HG03354 (cell line): ENCODE measurements around the gene KIF3C.

ENCODE experiments used
- ATAC-seq: cut with Tn5 transposase; IDR thresholded peaks from one replicate; pipeline ENCODE4 v1.9.1; 2021; ENCODE audit warnings: mild to moderate bottlenecking; ENCODE audit not compliant: unreplicated experiment, poor library complexity, severe bottlenecking

The KIF3C gene

DNA sequence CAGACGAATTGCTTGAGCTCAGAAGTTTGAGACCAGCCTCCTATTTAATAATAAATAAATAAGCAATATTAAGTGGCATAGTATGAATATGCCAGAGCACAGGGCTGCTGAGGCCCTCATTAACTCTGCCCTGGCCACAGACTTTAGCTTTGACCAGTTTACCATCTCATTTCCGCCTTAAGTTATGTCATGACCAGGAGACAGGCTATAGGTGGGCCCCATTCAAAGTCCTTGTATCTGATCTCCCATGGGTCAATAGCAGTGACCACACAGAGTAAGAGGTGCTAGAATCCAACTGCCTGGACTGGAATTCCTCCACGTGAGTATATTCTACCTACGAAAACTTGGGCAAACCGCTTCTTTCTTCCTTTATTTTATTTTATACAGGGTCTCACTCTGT, 90.6 kb downstream of the KIF3C start:
- no peak for ATAC-seq

DNA sequence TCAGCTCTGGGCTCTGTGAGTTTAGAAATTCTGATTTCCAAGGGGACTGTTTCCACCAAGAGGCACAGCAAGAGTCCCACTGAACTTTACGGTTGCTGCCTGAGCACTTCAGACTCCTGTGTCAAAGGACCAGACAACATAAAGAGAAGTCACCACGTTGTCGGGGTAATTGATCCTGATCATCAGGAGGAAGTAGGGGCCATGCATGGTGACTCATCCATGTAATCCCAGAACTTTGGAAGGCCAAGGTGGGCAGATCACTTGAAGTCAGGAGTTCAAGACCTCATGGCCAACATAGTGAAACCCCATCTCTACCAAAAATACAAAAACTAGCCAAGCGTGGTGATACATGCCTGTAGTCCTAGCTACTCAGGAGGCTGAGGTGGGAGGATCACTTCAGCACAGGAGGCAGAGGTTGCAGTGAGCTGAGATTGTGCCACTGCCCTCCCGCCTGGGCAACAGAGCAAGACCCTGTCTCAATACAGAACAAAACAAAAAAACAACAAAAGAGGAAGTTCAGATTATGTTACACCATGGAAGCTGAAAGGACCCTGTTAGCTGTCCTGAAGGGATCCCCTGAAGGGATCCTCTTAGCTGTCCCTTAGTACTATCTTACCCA, 94.6 kb downstream of the KIF3C start:
- no peak for ATAC-seq

DNA sequence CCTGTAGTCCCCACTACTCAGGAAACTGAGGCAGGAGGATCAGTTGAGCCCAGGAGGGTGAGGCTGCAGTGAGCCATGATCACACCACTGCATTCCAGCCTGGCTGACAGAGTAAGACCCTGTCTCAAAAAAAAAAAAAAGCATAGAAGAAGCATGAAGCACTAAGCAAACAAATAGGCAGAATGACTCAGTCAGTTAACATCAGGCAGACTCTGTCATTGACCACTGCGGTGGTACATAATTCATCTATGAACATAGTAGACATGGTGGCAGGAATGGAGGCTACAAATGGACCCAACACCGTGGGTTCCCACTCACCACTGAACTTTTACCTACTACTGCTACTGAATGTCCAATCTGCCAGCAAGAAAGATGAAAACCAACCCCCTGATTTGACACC, 96.4 kb downstream of the KIF3C start:
- ATAC-seq = no peak

DNA sequence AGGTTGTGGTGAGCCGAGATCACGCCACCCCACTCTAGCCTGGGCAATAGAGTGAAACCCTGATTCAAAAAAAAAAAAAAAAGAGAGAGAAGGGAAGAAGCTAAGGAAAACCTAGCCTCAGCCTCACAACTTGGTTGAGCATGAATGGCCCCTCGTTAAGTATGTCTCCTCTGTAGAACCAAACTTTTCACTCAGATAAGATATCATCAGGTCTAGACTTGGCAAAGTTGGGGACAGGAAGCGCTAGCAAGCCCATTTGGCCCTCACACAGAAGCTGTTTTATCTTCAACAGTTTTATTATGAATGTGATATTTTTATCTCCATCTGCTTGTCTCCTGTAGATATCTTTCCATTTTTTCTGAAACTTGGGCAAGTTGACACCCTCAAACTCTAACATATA, 100.5 kb downstream of the KIF3C start:
- no peak for ATAC-seq

DNA sequence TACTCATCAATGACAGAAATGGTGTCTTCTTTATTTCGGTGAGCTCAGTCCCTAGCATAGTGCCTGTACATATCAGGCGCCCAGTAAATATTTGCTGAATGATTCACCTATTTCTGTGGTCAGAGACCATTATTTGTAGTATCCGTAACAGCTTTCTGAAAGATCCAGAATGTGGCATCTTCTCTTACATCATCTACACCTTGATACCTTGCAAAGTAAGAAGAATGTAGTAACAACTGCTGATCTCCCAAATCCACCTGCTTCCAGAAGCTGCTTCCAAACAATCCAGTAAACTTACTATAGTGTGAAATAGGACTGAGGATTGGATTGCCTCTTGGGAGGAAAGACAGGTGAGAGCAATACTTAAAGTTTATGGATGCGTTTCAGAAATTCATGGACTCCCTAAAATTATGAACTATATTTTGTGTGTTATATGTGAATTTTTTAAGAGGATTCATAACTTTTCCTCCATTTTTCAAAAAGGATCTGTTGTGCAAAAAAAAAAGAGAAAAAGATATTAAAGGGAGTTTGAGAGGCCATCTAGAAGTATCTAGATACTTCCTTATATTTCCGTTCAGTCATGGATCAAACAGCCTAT, 103.1 kb downstream of the KIF3C start:
- no peak for ATAC-seq

DNA sequence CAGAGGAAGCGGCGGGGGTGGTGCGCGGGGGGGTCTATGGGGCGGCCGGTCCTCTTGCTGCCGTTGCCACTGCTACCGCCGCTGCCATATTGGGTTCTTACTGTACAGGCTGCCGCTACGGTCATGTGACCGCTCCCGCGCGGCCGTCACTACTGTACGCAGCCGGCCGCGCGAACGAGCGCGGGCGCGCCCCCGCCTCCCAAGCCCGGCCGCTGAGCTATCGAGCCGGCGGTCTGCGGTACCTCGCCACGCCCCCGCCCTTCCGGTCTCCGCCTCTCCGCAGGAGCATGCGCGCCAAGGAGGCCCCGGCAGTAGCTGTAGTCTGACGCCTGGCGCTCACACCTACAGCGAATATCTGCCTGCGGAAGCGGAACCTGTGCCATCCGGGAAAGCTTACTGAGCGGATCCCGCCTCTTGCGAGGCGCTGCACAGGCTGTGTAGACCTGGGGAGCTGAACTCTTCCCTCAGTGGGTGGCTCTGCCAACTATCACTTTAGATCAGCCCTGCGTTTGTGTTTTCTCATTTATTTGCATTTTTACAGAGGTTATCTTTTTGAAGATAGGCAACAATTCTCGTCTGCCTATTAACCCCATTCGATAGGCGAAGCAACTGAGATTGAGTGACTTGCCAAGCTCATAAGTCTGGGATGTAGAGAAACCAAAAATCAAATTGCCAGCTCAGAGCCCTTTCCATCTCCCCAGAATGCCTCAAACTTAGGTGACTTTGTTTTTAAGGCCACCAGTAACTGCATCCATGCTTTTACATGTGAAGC, 103.8 kb downstream of the KIF3C start, which contains the start of gene ASXL2:
Gene ASXL2 (minus strand): TSS at position 127 of the 772 bp plus-strand sequence. CDS start 265 bp downstream, outside the sequence.
- ATAC-seq = peak; percentile 89

DNA sequence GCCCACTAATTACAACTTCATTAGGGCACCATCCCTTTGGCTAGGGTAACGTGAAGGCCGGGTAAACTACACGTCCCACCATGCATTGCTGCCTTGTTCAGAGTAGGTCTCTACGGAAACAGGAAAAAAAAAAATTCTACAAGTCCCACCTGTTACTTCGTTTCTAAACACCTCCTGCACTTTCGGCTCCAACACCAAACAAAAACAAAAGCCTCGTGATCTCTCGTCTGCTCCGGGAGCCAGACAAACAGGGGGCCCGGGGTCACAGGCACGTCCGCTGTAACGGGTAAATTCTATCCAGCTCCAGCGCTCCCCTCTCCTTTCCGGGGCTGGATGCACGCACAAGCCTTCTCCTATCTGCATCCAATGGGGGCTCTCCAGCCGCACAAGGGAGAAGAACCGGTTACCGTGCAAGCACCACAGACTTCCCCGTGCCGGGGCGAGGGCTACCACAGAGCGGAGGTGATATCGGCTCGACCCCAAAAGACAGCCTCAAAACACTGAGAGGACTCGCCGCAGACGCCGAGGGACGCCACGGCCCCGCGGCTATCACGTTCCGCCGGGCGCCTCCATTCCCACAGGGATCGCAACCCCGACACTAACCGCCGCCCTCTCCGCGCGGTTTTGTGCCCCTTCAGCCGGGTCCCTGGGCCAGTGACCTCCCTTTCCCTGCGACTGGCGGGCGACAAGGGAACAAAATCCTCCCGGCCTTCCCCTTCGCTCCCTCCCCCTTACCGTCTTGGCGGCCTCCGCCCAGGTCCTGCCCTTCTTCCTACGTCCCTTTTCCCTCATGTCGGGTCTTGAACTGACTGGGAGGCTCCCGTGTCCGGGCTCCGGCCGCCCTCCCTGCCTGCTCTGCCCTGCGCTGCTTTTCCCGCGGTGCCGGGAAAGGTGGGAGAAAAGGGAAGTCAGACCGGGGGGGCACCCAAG, 104.6 kb downstream of the KIF3C start:
- ATAC-seq = peak; percentile 58
